NCI-H774 (cell line): ENCODE results near the gene CHTF8.

Source experiments
- DNase-seq: peaks from one replicate; lab custom pipeline; 2025; lab: John Stamatoyannopoulos, UW

CHTF8 gene

DNA sequence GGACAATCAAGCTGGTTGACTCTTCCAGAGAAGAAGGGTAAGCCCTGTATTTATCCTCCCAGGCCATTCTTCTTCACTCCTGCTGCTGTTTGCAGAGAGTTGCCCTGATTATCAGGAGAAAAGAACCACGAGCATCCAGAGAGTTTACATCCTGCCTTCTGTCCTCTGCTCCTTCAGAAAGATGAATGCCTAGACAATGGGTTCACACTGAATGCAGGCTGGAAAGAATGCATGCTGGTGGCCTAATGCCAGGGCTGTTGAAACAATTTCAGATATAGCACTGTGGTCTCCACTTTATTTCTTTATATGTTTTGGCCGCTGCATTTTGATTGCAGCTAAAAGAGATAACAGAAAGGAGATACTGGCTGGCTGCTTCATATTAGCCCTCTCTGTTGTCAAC is 48.1 kb downstream of the CHTF8 start:
- DNase-seq, result no peak

DNA sequence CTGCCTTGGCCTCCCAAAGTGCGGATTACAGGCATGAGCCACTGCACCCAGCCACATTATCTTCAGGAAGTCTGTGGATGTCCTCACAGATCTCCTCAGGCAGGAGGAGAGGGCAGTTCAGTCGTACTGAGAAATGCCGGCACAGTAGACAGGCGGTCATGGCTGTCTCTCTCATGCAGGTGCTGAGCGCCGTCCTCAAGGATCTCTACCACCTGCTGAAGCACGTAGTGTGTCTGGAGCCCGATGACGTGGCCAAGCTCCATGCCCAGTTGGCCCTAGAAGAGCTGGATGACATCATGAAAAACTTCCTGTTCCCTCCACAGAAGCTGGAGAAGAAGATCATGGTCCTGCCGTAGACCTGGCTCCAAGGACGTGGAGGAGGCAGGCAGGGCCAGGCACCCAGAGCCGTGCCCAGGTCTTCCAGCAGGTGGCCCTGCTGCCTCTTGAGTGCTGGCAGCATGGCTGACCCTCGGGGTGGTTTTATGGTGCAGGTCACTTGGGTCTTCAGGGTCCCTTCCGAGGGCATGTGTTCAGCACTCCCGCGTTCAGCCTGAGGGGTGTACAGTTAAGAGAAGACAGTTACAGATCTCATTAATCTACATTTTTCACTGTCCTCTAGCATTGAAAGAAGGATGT is 49.0 kb downstream of the CHTF8 start:
- no peak for DNase-seq

DNA sequence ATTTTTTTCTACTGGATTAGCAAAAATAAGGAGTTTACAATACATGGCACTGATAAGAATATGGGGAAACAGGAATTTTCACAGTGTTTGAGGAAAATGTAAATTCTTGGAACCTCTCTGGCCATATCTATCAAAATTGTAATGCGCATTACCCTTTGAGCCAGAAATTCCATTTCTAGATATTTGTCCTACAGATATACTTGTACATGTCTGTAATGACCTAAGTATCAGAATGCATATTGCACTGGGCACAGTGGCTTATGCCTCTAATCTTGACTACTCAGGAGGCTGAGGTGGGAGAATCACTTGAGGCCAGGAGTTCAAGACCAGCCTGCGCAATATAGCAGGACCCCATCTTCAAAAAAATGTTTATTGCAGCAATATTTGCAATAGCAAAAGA is 52.7 kb downstream of the CHTF8 start:
- no peak for DNase-seq

DNA sequence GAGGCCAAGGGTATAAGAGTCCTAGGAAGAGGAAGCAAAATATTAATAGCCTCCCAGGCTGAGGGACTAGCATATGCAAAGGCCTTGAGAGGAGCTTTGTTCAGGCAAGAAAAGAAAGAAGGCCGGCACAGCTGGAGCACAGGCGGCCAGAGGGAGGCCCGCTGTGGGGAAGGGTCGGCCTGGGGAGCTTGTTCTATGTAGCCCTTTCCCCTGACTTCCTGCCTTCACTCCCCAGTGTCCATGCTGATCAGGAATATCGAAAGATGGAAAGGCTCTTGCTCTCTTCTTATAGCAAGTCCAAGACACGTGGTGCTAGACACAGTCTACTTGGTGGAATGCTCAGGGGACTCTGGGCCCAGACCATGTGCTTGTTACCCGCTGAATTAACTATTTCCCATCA is 54.3 kb downstream of the CHTF8 start:
- DNase-seq, result no peak

DNA sequence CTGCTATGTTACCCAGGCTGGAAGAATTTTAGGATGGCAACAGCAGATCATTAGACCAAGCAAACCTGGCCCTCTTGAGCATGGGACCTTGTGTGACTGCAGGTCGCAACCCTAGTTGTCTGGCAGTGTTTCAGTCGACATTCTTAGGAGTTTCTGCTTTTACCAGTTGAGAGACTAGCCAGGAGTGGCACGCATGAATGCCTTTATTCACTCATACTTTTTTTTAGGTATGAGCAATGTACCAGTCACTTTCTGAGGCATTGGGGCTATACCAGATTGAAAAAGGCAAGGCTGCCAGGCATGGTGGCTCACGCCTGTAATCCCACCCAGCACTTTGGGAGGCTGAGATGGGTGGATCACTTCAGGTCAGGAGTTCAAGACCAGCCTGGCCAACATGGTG is 55.1 kb downstream of the CHTF8 start:
- DNase-seq, result no peak

DNA sequence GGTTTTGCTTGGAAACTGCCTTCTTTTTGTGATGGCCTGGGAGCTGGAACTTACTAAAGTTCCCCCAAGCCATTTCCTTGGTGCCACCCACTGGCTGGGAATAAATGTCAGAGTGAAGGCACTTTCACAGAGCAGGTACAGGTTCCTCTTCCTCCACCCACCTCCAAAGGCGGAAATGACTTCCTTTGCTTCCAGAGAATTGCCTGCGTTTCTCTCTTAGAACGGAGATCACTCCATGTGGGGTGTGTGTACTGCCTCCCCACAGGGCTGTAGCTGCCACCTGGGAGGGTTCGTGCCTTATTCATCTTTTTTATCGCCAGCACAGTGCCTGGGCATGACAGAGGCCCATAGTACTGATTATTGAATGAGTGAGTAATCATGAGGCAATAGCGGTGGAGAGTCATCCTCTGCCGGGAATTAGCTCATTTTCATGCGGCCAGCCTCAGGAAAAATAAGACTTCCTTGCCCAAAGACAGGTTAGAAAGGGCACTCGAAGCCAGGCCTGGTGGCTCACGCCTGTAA is 59.1 kb downstream of the CHTF8 start:
- DNase-seq, result no peak

DNA sequence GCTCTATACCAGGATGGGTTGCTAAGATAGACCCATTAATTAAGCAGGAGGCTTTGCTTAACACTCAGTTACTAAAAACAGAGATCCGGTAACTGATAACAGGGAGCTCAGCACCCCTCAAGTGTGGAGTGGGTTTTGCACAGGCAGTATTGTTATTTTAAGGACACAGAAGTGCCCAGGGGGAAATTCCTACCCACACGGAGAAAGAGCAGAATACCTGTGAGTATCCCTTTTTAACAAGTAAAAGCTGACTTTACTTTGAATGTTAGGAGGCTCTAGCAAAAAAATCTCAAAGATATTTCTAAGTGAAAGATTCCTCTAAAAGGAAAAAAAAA is 59.8 kb downstream of the CHTF8 start:
- DNase-seq, result no peak

DNA sequence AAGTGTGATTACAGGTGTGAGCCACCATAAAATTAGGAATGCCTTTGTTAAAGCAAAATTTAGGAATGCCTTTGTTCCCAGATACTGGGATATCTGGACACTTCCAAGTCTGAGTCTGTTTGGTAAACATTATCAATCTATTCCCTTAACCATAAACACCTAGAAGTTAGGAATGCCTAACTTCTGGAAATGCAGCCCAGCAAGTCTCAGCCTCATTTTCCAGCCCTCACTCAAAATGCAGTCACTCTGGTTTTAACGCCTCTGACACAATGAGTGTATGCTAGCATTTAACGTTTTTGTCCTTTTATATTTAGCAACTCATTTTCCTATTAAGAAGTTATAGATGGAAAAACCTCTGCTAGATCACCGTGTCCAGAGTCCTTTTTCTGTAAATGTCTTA is 61.4 kb downstream of the CHTF8 start:
- DNase-seq, result no peak

DNA sequence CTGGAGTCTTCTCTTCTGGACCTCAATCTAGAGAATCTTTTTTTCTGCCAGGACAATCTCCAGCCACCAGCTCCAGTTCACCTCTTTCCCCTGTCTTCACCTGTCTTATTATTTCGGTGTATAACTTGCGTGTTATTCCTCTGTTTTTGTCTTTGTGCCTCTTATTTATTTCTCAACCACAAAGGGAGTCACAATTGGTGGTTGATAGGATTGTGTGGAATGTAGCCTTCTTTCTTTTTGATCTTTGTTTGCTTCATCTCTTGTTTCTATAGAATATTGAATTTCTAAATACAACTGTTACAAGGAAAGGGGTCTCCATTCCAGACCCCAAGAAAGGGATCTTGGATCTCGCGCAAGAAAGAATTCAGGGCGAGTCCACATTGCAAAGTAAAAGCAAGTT is 62.9 kb downstream of the CHTF8 start:
- no peak for DNase-seq
